ENCODE data around the gene POLA1.
A peak's percentile ranks its signal among the peaks of the same experiment; 100 is the strongest.
"Not testable (repeated sequence)": the region's sequence is repeated elsewhere in the genome, so short reads cannot be mapped to it uniquely, and the experiment has no call there.

The POLA1 gene, protein sequence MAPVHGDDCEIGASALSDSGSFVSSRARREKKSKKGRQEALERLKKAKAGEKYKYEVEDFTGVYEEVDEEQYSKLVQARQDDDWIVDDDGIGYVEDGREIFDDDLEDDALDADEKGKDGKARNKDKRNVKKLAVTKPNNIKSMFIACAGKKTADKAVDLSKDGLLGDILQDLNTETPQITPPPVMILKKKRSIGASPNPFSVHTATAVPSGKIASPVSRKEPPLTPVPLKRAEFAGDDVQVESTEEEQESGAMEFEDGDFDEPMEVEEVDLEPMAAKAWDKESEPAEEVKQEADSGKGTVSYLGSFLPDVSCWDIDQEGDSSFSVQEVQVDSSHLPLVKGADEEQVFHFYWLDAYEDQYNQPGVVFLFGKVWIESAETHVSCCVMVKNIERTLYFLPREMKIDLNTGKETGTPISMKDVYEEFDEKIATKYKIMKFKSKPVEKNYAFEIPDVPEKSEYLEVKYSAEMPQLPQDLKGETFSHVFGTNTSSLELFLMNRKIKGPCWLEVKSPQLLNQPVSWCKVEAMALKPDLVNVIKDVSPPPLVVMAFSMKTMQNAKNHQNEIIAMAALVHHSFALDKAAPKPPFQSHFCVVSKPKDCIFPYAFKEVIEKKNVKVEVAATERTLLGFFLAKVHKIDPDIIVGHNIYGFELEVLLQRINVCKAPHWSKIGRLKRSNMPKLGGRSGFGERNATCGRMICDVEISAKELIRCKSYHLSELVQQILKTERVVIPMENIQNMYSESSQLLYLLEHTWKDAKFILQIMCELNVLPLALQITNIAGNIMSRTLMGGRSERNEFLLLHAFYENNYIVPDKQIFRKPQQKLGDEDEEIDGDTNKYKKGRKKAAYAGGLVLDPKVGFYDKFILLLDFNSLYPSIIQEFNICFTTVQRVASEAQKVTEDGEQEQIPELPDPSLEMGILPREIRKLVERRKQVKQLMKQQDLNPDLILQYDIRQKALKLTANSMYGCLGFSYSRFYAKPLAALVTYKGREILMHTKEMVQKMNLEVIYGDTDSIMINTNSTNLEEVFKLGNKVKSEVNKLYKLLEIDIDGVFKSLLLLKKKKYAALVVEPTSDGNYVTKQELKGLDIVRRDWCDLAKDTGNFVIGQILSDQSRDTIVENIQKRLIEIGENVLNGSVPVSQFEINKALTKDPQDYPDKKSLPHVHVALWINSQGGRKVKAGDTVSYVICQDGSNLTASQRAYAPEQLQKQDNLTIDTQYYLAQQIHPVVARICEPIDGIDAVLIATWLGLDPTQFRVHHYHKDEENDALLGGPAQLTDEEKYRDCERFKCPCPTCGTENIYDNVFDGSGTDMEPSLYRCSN (N-terminal part only)

GRCh38 chrX:24693453-24694202 is at the start of gene POLA1:
POLA1 (plus strand) TSS chrX:24693918; CDS start chrX:24693962, 44 bp downstream.
- peak; percentile 80 for DNase-seq (ENCODE audit: low spot score)

GRCh38 chrX:24646006-24646405 is 47.7 kb upstream of the POLA1 start:
- DNase-seq (ENCODE audit: low spot score): no peak

DNA sequence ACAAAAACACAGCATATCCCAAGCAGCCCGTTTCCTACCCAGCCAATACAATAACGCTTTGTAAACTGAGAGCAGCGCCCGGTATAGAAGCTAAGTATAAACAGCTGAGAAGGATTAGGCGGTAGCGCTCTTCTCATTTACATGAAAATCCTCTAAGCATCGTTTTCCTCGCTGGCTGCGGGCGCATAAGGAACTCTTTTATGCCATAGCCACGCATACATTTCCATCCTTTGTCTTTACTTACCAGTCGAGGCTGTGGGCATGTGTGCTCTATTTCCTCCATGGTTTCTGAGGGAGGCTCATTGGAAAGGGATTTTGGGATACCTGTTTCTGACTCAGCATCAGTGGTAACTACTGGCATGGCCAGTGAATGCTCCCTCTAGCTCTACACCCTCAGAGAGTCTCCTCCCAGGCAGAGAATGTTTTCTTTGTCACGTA is 47.0 kb upstream of the POLA1 start:
- DNase-seq (ENCODE audit: low spot score): no peak

DNA sequence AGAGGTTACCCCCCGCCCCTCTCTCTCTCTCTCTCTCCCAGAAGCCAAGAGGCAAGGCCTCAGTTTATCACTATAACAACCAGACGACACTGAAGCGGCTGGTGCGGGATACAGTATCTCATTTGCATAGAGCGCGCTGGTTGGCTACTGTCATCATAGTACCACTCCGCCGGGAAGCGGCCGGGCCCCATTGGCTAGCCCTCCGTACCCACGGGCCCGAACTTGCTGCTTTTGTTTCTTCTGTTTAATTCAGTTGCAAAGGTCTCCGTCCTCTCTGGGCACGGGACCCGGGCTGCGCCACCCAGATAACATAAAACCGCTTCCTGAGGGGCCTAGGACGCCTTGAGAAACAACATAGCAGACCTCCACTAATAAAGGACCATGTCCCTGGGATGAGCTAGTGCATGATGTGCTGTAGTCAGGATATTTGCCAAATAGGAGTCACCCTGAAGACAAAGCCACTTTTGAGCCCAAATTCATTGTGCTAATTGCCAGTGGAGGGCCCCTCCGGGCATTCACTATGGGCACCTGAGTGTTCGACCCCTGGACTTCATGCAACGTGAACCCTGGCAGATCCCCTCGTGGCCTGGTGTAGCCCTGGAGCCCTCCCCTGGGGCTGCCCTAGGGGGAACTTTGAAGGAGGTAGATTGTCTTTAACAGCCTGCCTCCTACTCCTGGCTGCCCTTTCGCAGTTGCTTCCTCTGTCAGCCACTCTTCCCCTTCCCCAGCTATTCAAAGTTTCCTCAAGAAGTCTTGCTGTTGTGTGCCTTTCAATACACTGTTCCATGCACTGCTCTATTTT is 46.3 kb upstream of the POLA1 start, which contains the start of gene PCYT1B:
Gene PCYT1B (minus strand): TSS at position 91 of the 802 bp plus-strand sequence. CDS start 242 bp downstream, outside the sequence.
- peak; percentile 19 for DNase-seq (ENCODE audit: low spot score)

GRCh38 chrX:24648495-24648894 is 45.2 kb upstream of the POLA1 start:
- DNase-seq (ENCODE audit: low spot score): no peak

- DNase-seq (ENCODE audit: low spot score): no peak
Observed at GRCh38 chrX:24651783-24652182, 41.9 kb upstream of the POLA1 start.

- DNase-seq (ENCODE audit: low spot score): not testable (repeated sequence)
Observed at GRCh38 chrX:24655679-24656078, 38.0 kb upstream of the POLA1 start.

DNA sequence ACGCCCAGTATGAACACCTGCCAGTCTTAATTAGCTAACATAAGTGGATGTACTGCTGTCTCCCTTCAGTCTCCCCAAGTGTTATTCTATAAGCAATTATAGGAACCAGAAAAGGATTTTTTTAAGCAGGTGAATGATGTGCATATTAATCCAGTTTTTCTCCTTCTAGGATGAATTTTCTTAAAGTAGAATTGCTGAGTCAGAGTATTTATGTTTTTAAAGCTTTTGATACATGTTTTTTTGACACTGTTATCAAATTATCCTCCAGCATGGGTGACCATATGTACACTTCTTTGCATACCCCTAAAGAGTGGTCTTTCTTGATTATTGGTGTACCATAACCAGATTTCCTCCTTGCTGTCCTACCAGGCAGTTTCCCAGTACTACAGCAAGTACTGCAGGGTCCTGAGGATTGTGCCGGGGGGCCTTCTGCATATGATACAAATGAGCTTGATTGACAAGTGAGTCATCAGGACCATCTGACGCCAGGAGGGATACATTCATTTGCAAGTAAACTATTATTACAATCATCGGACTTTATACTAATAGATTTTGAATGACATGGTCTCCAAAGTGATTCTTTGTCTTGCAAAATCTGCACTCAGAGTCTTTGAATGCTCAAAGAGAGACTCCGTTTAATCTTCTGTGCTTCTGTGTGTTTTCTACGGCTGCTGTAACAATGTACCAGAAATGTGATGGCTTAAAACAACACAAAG is 35.9 kb upstream of the POLA1 start:
- DNase-seq (ENCODE audit: low spot score): no peak

DNA sequence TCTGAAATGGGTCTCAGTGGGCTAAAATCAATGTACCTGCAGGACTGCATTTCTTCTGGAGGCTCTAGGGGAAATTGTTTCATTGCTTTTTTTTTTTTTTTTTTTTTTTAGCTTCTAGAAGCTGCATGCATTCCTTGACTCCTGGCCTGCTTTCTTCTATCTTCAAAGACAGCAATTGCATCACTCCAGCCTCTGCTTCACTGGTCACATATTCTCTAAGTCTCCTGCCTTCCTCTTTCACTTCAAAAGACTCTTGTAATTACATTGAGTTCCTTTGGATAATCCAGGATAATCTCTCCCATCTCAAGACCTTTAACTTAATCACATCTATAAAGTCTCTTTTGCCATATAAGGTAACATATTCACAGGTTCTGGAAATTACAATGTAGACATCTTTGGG is 35.3 kb upstream of the POLA1 start:
- DNase-seq (ENCODE audit: low spot score): no peak

DNA sequence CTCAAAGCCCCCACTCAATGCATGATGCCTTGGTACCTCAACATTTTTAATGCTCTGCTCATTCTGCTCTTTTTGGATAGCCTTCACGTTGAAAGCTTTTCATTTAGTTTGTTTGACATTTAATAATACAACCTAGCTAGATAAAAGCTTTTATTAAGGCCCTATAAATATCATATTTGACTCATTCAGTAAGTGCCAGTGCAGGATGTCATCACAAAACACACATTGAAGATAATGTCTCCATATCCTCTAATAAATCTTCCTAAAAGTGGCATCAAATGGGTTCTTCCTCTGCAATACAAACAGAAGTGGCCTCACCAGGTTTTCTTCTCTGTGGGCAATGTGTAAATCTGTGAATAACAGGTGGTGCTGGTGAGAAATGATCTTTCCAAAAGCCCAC is 34.6 kb upstream of the POLA1 start:
- no peak for DNase-seq (ENCODE audit: low spot score)

GRCh38 chrX:24659646-24660045 is 34.1 kb upstream of the POLA1 start:
- no peak for DNase-seq (ENCODE audit: low spot score)

GRCh38 chrX:24661292-24661691 is 32.4 kb upstream of the POLA1 start:
- DNase-seq (ENCODE audit: low spot score): no peak

- DNase-seq (ENCODE audit: low spot score): no peak
Observed at GRCh38 chrX:24662352-24662751, 31.4 kb upstream of the POLA1 start.

GRCh38 chrX:24668111-24668510 is 25.6 kb upstream of the POLA1 start:
- DNase-seq (ENCODE audit: low spot score): no peak

DNA sequence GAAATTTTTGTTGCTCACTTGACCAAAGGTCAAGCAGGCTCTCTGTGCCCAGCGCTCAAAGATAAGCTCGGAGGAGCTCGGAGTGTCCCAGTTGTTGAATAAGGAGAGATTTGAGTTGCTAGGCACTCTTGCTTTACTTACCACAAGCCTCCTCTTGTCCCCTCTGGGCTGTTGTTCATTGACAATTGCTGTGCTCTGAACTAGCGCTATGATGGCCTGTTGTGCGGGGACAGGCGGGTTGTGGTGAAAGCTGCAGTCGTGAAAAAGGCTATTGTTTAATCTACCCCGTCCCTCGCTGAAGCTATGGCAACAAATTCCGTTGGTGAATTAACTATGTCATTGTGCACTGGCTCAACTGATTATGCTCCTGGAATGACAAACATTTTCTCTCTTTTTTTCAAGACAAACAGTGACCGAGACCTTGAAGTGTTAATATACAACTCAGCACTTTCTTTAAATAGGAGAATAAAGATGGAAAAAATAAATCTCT is 21.0 kb upstream of the POLA1 start:
- no peak for DNase-seq (ENCODE audit: low spot score)

DNA sequence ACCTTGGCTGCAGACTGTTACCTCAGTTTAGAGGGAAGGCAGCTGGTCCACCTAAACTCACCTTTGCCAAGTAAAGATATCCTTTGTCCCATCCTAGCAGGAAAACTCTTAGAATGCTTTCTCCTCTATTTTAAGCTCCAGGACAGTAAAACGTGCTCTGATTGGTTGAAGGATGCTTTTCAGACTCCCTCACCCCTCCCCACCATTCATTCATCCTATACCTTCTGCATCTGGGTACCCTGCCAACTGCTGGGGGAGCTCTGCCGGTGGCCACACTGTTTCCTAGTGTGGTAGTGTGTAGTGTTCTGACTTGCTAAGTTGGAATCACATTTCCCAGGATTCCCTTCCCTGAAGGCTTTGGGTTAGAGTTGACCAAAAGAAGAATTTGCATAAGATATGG is 20.3 kb upstream of the POLA1 start:
- DNase-seq (ENCODE audit: low spot score): no peak

DNA sequence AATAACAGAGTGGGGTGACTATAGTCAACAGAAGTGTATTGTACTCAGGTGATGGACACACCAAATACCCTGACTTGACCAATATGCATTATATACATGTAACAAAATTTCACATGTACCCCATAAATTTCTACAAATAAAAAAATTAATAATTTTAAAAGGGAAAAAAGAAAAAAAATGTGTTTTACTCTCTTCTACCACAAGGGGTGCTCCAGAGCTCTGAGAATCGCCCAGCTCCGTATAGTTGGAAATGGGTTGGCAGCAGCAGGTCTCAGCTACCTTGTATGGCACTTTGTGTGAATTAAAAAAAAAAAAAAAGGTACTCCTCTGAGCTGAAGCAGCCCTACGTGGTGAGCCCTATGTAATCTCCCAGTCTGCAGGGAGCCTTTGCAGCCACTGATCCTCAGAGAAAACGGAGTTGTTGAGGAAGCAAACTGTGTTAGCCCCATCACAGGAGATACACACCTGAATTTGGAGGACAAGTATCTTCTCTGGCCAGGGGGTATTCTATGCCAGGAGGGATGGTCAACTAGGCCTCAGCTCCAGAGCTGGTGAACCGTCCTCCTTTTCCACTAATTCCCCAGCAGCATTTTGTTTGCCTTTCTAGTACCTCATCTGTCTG is 17.2 kb upstream of the POLA1 start:
- DNase-seq (ENCODE audit: low spot score): peak; percentile 12

DNA sequence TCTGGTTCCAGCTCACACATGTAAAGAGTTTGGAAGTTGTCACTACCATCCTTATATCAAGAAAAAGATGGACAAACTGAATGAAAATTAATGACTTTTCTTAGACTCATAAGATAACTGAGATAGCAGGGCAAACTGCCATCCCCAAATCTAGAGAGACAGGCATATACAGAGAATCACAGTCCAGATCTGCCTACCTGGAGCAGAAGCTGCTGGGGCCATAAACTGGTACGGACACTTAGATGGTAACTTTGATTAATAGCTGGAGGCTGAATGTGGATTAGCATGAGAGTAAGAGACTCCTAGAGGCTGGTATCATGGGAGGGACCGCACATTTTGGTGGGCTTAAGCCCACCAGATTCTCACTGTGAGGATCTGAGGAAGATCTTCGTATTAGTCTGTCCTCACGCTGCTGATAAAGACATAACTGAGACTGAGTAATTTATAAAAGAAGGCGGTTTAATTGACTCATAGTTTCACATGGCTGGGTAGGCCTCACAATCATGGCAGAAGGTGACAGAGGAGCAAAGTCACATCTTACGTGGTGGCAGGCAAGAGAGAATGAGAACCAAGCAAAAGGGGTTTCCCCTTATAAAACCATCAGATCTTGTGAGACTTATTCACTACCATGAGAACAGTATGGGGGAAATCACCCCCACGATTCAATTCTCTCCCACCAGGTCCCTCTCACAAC is 10.8 kb upstream of the POLA1 start:
- no peak for DNase-seq (ENCODE audit: low spot score)
